ENCODE data around the gene ZNF391. TPM values are rescaled to one million over a fixed set of nuclear protein-coding genes. Genes with fewer than 3 reads are reported as not detected.
"Not testable (repeated sequence)": the region's sequence is repeated elsewhere in the genome, so short reads cannot be mapped to it uniquely, and the experiment has no call there.

The ZNF391 gene
- total RNA-seq, 1 donor from 2014 or later, result 0.20 TPM

- DNase-seq (ENCODE audit: low read depth, low spot score), result no peak
Observed at GRCh38 chr6:27422651-27423332, 34.2 kb downstream of the ZNF391 start.

- not testable (repeated sequence) for DNase-seq (ENCODE audit: low read depth, low spot score)
Observed at GRCh38 chr6:27424851-27425250, 36.3 kb downstream of the ZNF391 start.

- DNase-seq (ENCODE audit: low read depth, low spot score), result no peak
Observed at GRCh38 chr6:27426045-27426620, 37.6 kb downstream of the ZNF391 start.

DNA sequence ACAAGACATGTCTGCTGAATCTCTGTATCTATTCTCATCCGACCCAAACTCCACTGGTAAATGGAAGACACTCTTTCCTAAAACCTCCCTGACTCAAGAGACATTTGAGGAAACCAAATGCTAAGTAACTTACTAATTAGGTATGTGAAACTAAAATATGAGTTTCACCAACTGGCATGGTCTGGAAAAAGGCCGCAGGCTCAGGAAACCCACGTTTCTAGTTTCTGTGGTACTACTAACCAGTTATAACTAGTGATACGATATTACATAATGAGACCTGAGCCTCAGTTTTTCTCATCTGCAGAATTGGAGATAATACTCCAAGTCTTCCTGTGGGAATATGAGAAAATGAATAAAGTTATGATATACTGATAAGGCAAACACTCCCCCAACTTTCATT is 39.9 kb downstream of the ZNF391 start:
- no peak for DNase-seq (ENCODE audit: low read depth, low spot score)

DNA sequence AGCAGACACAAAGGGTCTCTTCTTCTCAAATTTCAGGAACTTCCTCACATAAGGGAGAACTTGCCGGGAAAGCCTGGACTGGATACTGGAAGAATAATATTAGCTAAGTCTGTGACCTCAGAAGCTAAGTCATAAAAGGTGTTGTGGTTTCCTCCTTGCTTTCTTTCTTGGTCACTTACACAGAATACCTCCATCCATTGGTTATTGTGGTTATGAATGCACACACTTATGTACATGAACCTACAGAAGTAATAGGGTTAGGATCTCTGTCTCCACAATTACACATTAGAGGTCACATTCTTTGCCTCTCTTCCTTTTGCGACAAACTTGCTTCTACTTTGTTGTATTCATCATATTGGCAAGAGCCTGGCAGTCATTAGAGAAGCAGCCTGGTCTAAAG is 40.4 kb downstream of the ZNF391 start:
- DNase-seq (ENCODE audit: low read depth, low spot score), result no peak

DNA sequence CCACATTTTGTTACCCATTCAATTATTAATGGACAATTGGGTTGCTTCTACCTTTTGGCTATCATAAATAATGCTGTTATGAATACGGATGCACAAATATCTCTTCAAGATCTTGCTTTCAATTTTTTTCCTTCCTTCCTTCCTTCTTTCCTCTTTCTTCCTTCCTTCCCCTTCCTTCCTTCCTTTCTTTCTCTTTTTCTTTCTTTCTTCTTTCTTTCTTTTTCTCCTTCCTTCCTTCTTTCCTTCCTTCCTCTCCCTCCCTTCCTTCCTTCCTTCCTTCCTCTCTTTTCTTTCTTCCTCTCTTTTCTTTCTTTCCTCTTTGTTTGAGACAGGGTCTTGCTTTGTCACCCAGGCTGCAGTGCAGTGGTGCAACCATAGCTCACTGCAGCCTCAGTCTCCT is 45.2 kb downstream of the ZNF391 start:
- no peak for DNase-seq (ENCODE audit: low read depth, low spot score)

DNA sequence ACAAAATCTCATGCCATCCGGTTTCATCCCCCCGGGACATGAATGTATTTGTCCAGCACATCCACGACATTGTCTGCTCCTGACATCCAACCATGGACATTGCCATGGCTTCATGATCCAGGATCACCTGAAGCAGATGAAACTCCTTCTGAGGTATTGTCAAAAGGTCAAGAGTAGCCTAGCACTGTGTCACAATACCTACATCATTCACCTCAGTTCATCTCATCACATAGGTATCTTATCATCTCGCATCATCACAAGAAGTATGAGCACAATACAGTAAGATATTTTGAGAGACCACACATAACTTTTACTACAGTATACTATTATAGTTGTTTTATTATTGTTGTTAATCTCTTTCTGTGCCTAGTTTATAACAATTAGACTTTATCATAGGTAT is 50.8 kb downstream of the ZNF391 start:
- DNase-seq (ENCODE audit: low read depth, low spot score), result no peak

GRCh38 chr6:27441001-27441400 is 52.4 kb downstream of the ZNF391 start:
- no peak for DNase-seq (ENCODE audit: low read depth, low spot score)

- DNase-seq (ENCODE audit: low read depth, low spot score), result no peak
Observed at GRCh38 chr6:27442932-27443331, 54.4 kb downstream of the ZNF391 start.

DNA sequence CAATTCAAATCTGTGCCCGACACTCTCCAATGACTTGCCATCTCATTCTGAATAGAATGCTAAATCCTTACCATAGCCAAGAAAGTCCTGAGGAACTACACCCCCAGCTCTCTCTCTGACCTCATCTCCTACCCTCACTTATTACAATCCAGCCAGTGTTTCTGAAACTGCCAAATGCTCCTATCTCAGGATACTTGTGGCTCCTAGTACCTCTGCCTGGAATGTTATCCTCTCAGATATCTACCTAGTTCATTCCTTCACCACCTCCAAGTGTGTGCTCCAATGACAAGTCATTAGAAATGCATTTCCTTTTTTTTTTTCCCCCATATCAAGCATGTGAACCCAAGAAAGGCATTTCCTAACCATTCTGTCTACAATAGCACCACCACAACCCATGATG is 59.9 kb downstream of the ZNF391 start:
- no peak for DNase-seq (ENCODE audit: low read depth, low spot score)

GRCh38 chr6:27451660-27452390 is 63.3 kb downstream of the ZNF391 start:
- no peak for DNase-seq (ENCODE audit: low read depth, low spot score)

DNA sequence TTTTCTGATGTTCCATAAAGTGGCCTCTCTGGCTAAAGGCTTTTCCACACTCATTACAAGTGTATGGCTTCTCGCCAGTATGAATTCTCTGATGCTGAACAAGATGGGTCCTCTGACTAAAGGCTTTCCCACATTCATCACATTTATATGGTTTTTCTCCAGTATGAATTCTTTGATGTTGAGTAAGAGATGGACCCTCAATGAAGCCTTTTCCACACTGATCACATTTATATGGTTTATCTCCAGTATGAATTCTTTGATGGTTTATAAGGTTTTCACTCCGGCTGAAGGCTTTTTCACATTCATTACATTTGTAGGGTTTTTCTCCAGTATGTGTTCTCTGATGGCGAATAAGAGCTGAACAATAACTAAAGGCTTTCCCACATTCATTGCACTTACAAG is 63.9 kb downstream of the ZNF391 start:
- DNase-seq (ENCODE audit: low read depth, low spot score), result no peak

Other genes with a start within 250 kb of the ZNF391 start
- gene PRSS16, start 141.1 kb upstream of the ZNF391 start, total RNA-seq, result not detected in 2 replicates
- gene POM121L2, start 76.5 kb upstream of the ZNF391 start, total RNA-seq, result not detected in 2 replicates
- gene ZNF184, start 84.3 kb downstream of the ZNF391 start, total RNA-seq, result 6.9 and 8.5 TPM in 2 replicates

All from pulmonary artery endothelial cell (primary cell).